Activated naive CD4-positive, alpha-beta T cell treated with anti-CD3 and anti-CD28 coated beads, Interleukin-2, amount 50 U/mL, for 24 hours (primary cell): ENCODE data around the gene AREL1.
A peak's percentile ranks its signal among the peaks of the same experiment; 100 is the strongest.

Experiments
- H3K27ac Mint-ChIP-seq: one replicate; pipeline ENCODE4 v1.8.0; 2021; ENCODE audit warnings: mild to moderate bottlenecking, mixed read lengths
- H3K27me3 Mint-ChIP-seq: one replicate; pipeline ENCODE4 v1.8.0; 2021; ENCODE audit warnings: mixed read lengths
- H3K36me3 Mint-ChIP-seq: one replicate; pipeline ENCODE4 v1.8.0; 2021; ENCODE audit warnings: mixed read lengths
- H3K4me1 Mint-ChIP-seq: one replicate; pipeline ENCODE4 v1.8.0; 2021; ENCODE audit warnings: mixed read lengths
- H3K4me3 Mint-ChIP-seq: one replicate; pipeline ENCODE4 v1.8.0; 2021; ENCODE audit warnings: mild to moderate bottlenecking, mixed read lengths
- H3K9me3 Mint-ChIP-seq: one replicate; pipeline ENCODE4 v1.8.0; 2021; ENCODE audit warnings: mixed read lengths

Gene AREL1

GRCh38 chr14:74618078-74618952 lies 94.6 kb downstream of the AREL1 start:
- H3K9me3 Mint-ChIP-seq, result no peaks in the 10 kb centered on the region
- H3K27me3 Mint-ChIP-seq, result no peaks in the 10 kb centered on the region
- no peaks in the 10 kb centered on the region for H3K36me3 Mint-ChIP-seq
- peak overlapping the region; percentile 73 for H3K4me3 Mint-ChIP-seq
- H3K4me1 Mint-ChIP-seq, result peaks cover 56% of the 10 kb centered on the region
- peak overlapping the region; percentile 84 for H3K27ac Mint-ChIP-seq

GRCh38 chr14:74616996-74617700 lies 95.7 kb downstream of the AREL1 start:
- no peaks in the 10 kb centered on the region for H3K36me3 Mint-ChIP-seq
- no peaks in the 10 kb centered on the region for H3K27me3 Mint-ChIP-seq
- no peak overlapping the region for H3K4me3 Mint-ChIP-seq
- H3K9me3 Mint-ChIP-seq, result no peaks in the 10 kb centered on the region
- H3K4me1 Mint-ChIP-seq, result peaks cover 56% of the 10 kb centered on the region
- H3K27ac Mint-ChIP-seq, result peak overlapping the region; percentile 84

- H3K36me3 Mint-ChIP-seq, result no peaks in the 10 kb centered on the region
- peaks cover 56% of the 10 kb centered on the region for H3K4me1 Mint-ChIP-seq
- no peaks in the 10 kb centered on the region for H3K9me3 Mint-ChIP-seq
- H3K27me3 Mint-ChIP-seq, result no peaks in the 10 kb centered on the region
- H3K4me3 Mint-ChIP-seq, result no peak overlapping the region
- H3K27ac Mint-ChIP-seq, result no peak overlapping the region
Observed at GRCh38 chr14:74616507-74616906, 96.4 kb downstream of the AREL1 start.

GRCh38 chr14:74615735-74616134 lies 97.1 kb downstream of the AREL1 start:
- H3K9me3 Mint-ChIP-seq, result no peaks in the 10 kb centered on the region
- H3K27ac Mint-ChIP-seq, result peak overlapping the region; percentile 77
- H3K4me1 Mint-ChIP-seq, result peaks cover 55% of the 10 kb centered on the region
- H3K4me3 Mint-ChIP-seq, result peak overlapping the region; percentile 12
- no peaks in the 10 kb centered on the region for H3K36me3 Mint-ChIP-seq
- H3K27me3 Mint-ChIP-seq, result no peaks in the 10 kb centered on the region

- H3K27ac Mint-ChIP-seq, result peak overlapping the region; percentile 42
- no peak overlapping the region for H3K4me3 Mint-ChIP-seq
Observed at GRCh38 chr14:74614508-74615495, 98.1 kb downstream of the AREL1 start.

GRCh38 chr14:74613211-74613914 lies 99.5 kb downstream of the AREL1 start:
- Mint-ChIP-seq H3K4me1 (peaks cover 50% of the 10 kb centered on the region), H3K27me3 (no peaks in the 10 kb centered on the region), H3K4me3 (peak overlapping the region; percentile 65), H3K36me3 (no peaks in the 10 kb centered on the region), H3K9me3 (no peaks in the 10 kb centered on the region), H3K27ac (no peak overlapping the region)

More at GRCh38 chr14:74614508-74615495, 98.1 kb downstream of the AREL1 start:
- no peaks in the 10 kb centered on the region for H3K27me3 Mint-ChIP-seq
- H3K9me3 Mint-ChIP-seq, result no peaks in the 10 kb centered on the region
- peaks cover 50% of the 10 kb centered on the region for H3K4me1 Mint-ChIP-seq
- H3K36me3 Mint-ChIP-seq, result no peaks in the 10 kb centered on the region

GRCh38 chr14:74612350-74613021 lies 100.4 kb downstream of the AREL1 start:
- H3K4me3 Mint-ChIP-seq, result peak overlapping the region; percentile 78
- H3K27me3 Mint-ChIP-seq, result no peaks in the 10 kb centered on the region
- H3K4me1 Mint-ChIP-seq, result peaks cover 41% of the 10 kb centered on the region
- H3K9me3 Mint-ChIP-seq, result no peaks in the 10 kb centered on the region
- H3K27ac Mint-ChIP-seq, result no peak overlapping the region
- no peaks in the 10 kb centered on the region for H3K36me3 Mint-ChIP-seq

- H3K27me3 Mint-ChIP-seq, result no peaks in the 10 kb centered on the region
- peaks cover 37% of the 10 kb centered on the region for H3K4me1 Mint-ChIP-seq
- H3K9me3 Mint-ChIP-seq, result no peaks in the 10 kb centered on the region
- no peaks in the 10 kb centered on the region for H3K36me3 Mint-ChIP-seq
- H3K27ac Mint-ChIP-seq, result no peak within 1 kb of the TSS
- H3K4me3 Mint-ChIP-seq, result peak within 1 kb of the TSS; percentile 78
Observed at GRCh38 chr14:74611650-74612349, 101.1 kb downstream of the AREL1 start, which contains the start of gene LTBP2. Gene LTBP2 (minus strand): TSS chr14:74612237. CDS start chr14:74611944, 293 bp downstream.
